Measurements from ENCODE around the gene DUSP12. TPM values are rescaled to one million over a fixed set of nuclear protein-coding genes. Genes with fewer than 3 reads are reported as not detected.

The DUSP12 gene
- polyA plus RNA-seq, 5 donors: 36.2 to 52.8 (median 47.5) TPM

Other genes with a start within 250 kb of the DUSP12 start
- 10 to 100 TPM; 13.3 to 18.6 (median 15.2) TPM for gene FCGR2A, start 244.3 kb upstream of the DUSP12 start, polyA plus RNA-seq (ENCODE audit: insufficient read depth in 1 of 5, insufficient read length in 5 of 5, low replicate concordance in 1 of 5)
- gene HSPA6, start 225.2 kb upstream of the DUSP12 start, polyA plus RNA-seq (ENCODE audit: insufficient read depth in 1 of 5, insufficient read length in 5 of 5, low replicate concordance in 1 of 5): 1 to 10 TPM in 2 of 5 donors, under 1 TPM in 3; 0.78 to 1.7 (median 0.88) TPM
- gene FCGR3A, start 200.0 kb upstream of the DUSP12 start, polyA plus RNA-seq (ENCODE audit: insufficient read depth in 1 of 5, insufficient read length in 5 of 5, low replicate concordance in 1 of 5): 1 to 10 TPM; 2.1 to 5.7 (median 3.9) TPM
- gene FCGR3B, start 118.6 kb upstream of the DUSP12 start, polyA plus RNA-seq (ENCODE audit: insufficient read depth in 1 of 5, insufficient read length in 5 of 5, low replicate concordance in 1 of 5): under 1 TPM; 0.24 to 0.95 (median 0.60) TPM
- gene FCGR2B, start 86.6 kb upstream of the DUSP12 start, polyA plus RNA-seq (ENCODE audit: insufficient read depth in 1 of 5, insufficient read length in 5 of 5, low replicate concordance in 1 of 5): 1 to 10 TPM in 1 of 5 donors, under 1 TPM in 4; 0.44 to 1.1 (median 0.59) TPM
- under 1 TPM in 3 of 5 donors, not detected in 2; 0.15 to 0.32 (median 0.15) TPM for gene FCRLA, start 42.6 kb upstream of the DUSP12 start, polyA plus RNA-seq (ENCODE audit: insufficient read depth in 1 of 5, insufficient read length in 5 of 5, low replicate concordance in 1 of 5)
- under 1 TPM; 0.24 to 0.51 (median 0.42) TPM for gene FCRLB, start 28.2 kb upstream of the DUSP12 start, polyA plus RNA-seq (ENCODE audit: insufficient read depth in 1 of 5, insufficient read length in 5 of 5, low replicate concordance in 1 of 5)
- gene ATF6, start 16.5 kb downstream of the DUSP12 start, polyA plus RNA-seq (ENCODE audit: insufficient read depth in 1 of 5, insufficient read length in 5 of 5, low replicate concordance in 1 of 5): 10 to 100 TPM; 20.7 to 32.9 (median 29.8) TPM

All from right lung (tissue), 5 donors.